ENCODE measurements around the gene RNF138.
"Not testable (repeated sequence)": the region's sequence is repeated elsewhere in the genome, so short reads cannot be mapped to it uniquely, and the experiment has no call there.

RNF138 gene

DNA sequence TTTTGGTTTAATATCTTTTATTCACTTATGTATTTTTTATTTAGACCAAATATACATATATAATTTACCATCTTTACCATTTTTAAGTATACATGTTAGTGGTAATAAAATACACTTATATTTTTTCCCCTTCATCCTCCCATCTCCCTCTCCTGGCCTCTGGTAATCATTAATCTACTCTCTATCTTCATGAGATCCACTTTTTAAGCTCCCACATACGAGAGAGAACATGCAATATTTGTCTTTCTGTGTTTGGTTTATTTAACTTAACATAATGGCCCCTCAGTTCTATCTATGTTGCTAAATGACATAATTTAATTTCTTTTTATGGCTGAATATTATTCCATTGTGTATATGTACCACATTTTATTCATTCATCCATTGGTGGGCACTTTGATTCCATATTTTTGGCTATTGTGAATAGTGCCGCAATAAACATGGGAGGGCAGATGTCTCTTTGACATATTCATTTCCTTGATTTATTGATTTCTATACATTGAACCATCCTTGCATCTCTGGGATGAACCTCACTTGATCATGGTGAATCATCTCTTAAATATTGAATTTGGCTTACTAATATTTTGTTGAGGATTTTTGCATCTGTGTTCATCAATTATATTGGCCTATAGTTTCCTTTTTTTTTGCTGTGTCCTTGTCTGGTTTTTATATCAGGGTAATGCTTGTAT lies 56.7 kb downstream of the RNF138 start:
- DNase-seq (ENCODE audit: low read depth in 2 of 2): no peak
- no peak overlapping the region for H3K4me3 ChIP-seq (replicated peaks in 1 of 2; ENCODE audit: low read depth in 2 of 2, low read length in 2 of 2)
- TF ChIP-seq, protein P1, sequence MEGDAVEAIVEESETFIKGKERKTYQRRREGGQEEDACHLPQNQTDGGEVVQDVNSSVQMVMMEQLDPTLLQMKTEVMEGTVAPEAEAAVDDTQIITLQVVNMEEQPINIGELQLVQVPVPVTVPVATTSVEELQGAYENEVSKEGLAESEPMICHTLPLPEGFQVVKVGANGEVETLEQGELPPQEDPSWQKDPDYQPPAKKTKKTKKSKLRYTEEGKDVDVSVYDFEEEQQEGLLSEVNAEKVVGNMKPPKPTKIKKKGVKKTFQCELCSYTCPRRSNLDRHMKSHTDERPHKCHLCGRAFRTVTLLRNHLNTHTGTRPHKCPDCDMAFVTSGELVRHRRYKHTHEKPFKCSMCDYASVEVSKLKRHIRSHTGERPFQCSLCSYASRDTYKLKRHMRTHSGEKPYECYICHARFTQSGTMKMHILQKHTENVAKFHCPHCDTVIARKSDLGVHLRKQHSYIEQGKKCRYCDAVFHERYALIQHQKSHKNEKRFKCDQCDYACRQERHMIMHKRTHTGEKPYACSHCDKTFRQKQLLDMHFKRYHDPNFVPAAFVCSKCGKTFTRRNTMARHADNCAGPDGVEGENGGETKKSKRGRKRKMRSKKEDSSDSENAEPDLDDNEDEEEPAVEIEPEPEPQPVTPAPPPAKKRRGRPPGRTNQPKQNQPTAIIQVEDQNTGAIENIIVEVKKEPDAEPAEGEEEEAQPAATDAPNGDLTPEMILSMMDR (IDR thresholded peaks at IDR 0.05; ENCODE audit: low read depth, low read length): no peak

DNA sequence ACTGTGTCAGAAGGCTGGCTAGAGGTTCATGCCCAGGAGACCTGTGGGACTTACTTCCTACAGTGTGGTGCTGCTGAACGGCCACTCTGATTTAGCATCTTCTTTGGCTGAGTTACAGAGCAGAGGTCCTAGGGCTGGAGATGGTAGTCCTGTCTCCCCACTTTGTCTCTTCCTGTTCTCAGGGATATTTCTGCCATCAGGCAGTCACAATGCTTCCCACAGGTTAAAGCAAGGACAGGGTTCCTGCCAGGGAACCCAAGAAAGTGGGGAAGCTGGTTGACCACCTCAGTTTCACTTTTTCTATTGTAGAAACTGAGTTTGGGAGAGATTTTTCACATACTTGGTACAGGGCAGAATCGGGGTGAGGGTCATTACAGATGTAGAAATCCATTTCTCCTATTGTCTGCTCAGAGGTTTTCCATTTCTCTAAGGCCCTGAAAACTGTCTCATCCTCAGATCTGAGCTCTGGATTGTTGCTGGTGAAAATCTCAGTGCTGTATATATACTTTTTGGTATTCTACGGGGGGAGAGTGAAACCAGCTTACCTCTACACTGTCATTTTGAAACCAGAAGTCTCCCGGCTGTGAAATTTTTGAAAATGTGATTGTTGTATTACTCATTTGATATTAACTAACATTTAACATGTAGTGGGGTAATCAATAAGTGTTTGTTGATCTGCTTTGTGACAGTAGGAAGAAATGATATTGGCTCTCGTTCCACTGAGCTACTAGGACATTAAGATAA lies 61.2 kb downstream of the RNF138 start:
- TF ChIP-seq, protein P1 (IDR thresholded peaks at IDR 0.05; ENCODE audit: low read depth, low read length): no peak
- no peak for DNase-seq (ENCODE audit: low read depth in 2 of 2)
- H3K4me3 ChIP-seq (replicated peaks in 1 of 2; ENCODE audit: low read depth in 2 of 2, low read length in 2 of 2): no peak overlapping the region

DNA sequence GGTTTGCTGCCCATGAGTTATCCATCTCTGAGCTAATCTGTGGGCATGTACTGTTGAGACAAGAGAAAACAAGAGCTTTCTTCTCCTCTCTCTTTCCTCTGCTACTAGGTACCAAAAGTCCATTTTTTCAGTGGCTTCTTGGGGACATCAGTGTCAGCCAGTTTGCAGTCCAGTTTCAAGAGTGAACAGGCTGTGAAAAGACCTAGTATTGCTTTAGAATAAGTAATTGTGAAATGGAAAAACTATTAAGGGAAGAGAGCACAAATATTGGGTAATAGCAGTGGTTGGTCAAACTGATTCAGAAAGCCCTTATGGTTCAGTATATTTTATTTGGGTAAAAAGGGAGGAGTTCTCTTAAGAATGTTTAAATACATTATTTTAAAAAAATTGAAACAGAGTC lies 65.2 kb downstream of the RNF138 start:
- peak in 1 of 2 donors; percentile 7 for DNase-seq (ENCODE audit: low read depth in 2 of 2)
- H3K4me3 ChIP-seq (replicated peaks in 1 of 2; ENCODE audit: low read depth in 2 of 2, low read length in 2 of 2): no peak overlapping the region
- TF ChIP-seq, protein P1 (IDR thresholded peaks at IDR 0.05; ENCODE audit: low read depth, low read length): no peak

DNA sequence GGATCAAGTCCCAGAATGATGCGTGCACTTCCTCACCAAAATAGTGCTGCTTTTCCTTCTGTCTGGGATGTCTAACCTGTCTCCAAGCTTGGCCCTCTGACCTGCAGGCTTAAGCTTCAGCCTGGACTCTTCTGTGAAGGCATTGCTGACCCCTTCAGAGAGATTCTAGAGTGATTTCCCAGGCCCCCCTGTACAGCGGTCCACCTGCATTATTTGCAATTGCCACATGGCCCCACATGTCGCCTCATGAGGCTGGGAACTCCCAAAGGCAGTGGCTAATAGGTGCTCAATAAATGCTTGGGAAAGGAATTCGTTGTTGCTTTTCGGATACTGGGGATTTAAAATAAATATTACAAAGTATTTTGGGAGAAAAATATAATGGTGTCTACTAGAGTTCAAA lies 65.9 kb downstream of the RNF138 start:
- H3K4me3 ChIP-seq (replicated peaks in 1 of 2; ENCODE audit: low read depth in 2 of 2, low read length in 2 of 2): no peak overlapping the region
- no peak for DNase-seq (ENCODE audit: low read depth in 2 of 2)
- TF ChIP-seq, protein P1 (IDR thresholded peaks at IDR 0.05; ENCODE audit: low read depth, low read length): no peak

DNA sequence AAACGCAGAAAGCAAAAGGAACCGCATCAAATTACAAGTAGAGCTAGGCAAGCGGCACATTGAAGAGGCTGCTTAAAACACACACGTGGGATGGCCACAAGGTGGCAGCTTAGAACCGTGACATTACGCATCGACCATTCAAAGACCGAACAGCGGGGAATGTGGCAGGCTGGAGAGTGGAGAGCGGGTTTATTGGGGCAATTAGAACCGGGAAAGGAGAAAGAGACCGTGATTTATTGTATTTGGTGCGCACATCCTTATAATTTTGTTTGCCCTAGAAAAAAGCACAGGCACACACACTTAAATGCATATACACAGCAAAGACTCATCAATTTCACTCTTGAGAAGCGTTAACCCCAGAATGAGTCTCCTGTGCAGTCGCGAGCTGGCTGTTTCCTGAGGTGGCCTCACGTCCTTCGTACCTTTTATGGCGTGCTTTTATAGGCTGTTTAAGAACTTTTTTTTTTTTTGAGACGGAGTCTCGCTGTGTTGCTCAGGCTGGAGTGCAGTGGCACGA lies 66.5 kb downstream of the RNF138 start:
- peak; percentile 91 to 92 for DNase-seq (ENCODE audit: low read depth in 2 of 2)
- TF ChIP-seq, protein P1 (IDR thresholded peaks at IDR 0.05; ENCODE audit: low read depth, low read length): peak; percentile 80
- no peak overlapping the region for H3K4me3 ChIP-seq (replicated peaks in 1 of 2; ENCODE audit: low read depth in 2 of 2, low read length in 2 of 2)

DNA sequence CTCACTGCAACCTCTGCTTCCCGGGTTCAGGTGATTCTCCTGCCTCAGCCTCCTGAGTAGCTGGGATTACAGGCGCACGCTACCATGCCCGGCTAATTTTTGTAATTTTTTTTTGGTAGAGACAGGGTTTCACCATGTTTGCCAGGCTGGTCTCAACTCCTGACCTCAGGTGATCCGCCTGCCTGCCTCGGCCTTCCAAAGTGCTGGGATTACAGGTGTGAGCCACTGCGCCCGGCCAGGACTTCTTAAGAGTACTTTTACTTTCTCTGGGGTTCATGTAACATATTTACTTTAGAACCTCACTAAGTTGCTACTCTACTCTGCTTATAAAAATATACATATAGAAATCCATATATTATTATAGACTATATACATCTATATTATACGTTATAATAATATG lies 67.0 kb downstream of the RNF138 start:
- H3K4me3 ChIP-seq (replicated peaks in 1 of 2; ENCODE audit: low read depth in 2 of 2, low read length in 2 of 2); DNase-seq (ENCODE audit: low read depth in 2 of 2): not testable (repeated sequence)

DNA sequence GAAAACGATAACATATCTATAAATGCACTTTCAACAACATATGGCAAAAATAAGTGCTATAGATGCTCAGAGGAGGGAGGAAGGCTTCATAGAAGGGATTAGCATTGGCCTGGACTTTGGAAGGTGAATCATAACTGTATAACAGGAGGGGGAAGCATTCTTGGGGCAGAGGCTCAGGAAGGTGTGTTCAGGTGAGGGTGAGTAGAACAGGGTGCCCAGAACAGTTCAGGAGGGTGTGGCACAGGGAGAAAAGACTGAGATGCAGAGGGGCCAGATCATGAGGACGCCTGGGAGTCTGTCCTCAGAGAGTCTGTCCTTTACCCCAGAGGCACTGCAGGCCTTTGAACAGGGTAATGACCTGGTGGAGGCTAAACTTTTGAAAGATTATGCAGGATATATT lies 68.9 kb downstream of the RNF138 start:
- H3K4me3 ChIP-seq (replicated peaks in 1 of 2; ENCODE audit: low read depth in 2 of 2, low read length in 2 of 2): no peak overlapping the region
- TF ChIP-seq, protein P1 (IDR thresholded peaks at IDR 0.05; ENCODE audit: low read depth, low read length): no peak
- DNase-seq (ENCODE audit: low read depth in 2 of 2): no peak
